K562 (cell line): Measurements from ENCODE around the gene KMT2E. TPM values are rescaled to one million over a fixed set of nuclear protein-coding genes. Genes with fewer than 3 reads are reported as not detected.

Experiments
- ARHGAP35 ChIP-seq: fragments of 450-650 bp; IDR thresholded peaks from 2 replicates; pipeline ENCODE4 v1.6.1; 2018; ENCODE audit not compliant: partially characterized antibody
- BRF1 ChIP-seq: IDR thresholded peaks from 3 replicates; pipeline ENCODE4 v1.6.1; 2011; ENCODE audit warnings: borderline replicate concordance, mild to moderate bottlenecking; ENCODE audit not compliant: insufficient read length; ENCODE audit errors: extremely low read depth
- NR3C1 ChIP-seq: sonication (generic); formaldehyde crosslinking; IDR thresholded peaks from 2 replicates; pipeline ENCODE4 v1.8.1; 2022; ENCODE audit warnings: missing genetic modification reagents
- SRSF7 ChIP-seq: fragments of 200-400 bp; formaldehyde crosslinking; optimal IDR thresholded peaks from 2 replicates; pipeline ENCODE3; 2017; ENCODE audit warnings: mild to moderate bottlenecking, low read depth, low read length
- TFAM ChIP-seq: fragments of 250-450 bp; sonication (Bioruptor Pico); conservative IDR thresholded peaks from 2 replicates; pipeline ENCODE4 v1.5.0; 2021; ENCODE audit warnings: mild to moderate bottlenecking, moderate library complexity
- ZNF324 ChIP-seq: fragments of 250-450 bp; sonication (Bioruptor Pico); IDR thresholded peaks from 2 replicates; pipeline ENCODE4 v1.4.0; 2020; ENCODE audit warnings: mild to moderate bottlenecking
- polyA plus RNA-seq, 8 experiments: library from polyadenylated mRNA; depleted of rRNA in 4 of 8; stranded (reverse) in 5 of 8; unstranded in 3 of 8; fragments of >200 nt; fragmentation: Nextera tagmentation in 2 of 8; fragmentation: Illumina TruSeq in 1 of 8; extraction: Ambion mirVana in 2 of 8; extraction: Trizol in 1 of 8; gene quantifications; 2 replicates each; pipeline versions ENCODE4 v1.2.1 to v1.2.3, GENCODE V29; 2011 to 2014; ENCODE audit warnings: inconsistent platforms in 1 of 8, missing spikeins in 1 of 8
- total RNA-seq, 7 experiments: library from RNA; depleted of rRNA in 6 of 7; stranded (reverse); fragments of >200 nt in 6 of 7; fragmentation: Illumina TruSeq in 2 of 7; extraction: Trizol in 2 of 7; gene quantifications; 2 replicates each; pipeline versions ENCODE4 v1.2.1 to v1.2.3, GENCODE V29; 2011 to 2021; ENCODE audit warnings: low replicate concordance in 1 of 7
- TF ChIP-seq, protein P1 (sequence below): sonication (generic); formaldehyde crosslinking; IDR thresholded peaks from 2 replicates; pipeline ENCODE4 v1.8.1; 2023; ENCODE audit warnings: missing genetic modification reagents, mild to moderate bottlenecking, borderline replicate concordance
- TF ChIP-seq, protein P2 (sequence below): fragments of 250-450 bp; sonication (Bioruptor Pico); IDR thresholded peaks from 2 replicates; pipeline ENCODE4 v1.5.0; 2021; ENCODE audit warnings: mild to moderate bottlenecking, borderline replicate concordance
- TF ChIP-seq, protein P3 (sequence below), 2 experiments: fragments of 450-650 bp; IDR thresholded peaks; 2 replicates each; pipeline ENCODE4 v1.6.1; 2018; ENCODE audit warnings: mild to moderate bottlenecking in 2 of 2, low read depth in 1 of 2; ENCODE audit not compliant: partially characterized antibody in 2 of 2
- TF ChIP-seq, protein P4 (sequence below), 2 experiments: fragments of 450-650 bp in 1 of 2; sonication (generic) in 1 of 2; formaldehyde crosslinking; conservative IDR thresholded peaks; 2 replicates each; pipeline versions ENCODE4 v1.4.0 to v1.8.1; 2020 to 2022; ENCODE audit warnings: mild to moderate bottlenecking in 1 of 2, missing genetic modification reagents in 1 of 2
- TF ChIP-seq, protein P5 (sequence below): fragments of 250-450 bp; sonication (Bioruptor Pico); IDR thresholded peaks from 2 replicates; pipeline ENCODE4 v1.4.0; 2020; ENCODE audit warnings: mild to moderate bottlenecking

KMT2E gene
- total and polyA plus RNA-seq, 9 of the 15 experiments (the other 6 are each of a cell fraction or from before 2014, with no cell fraction given), result 8.9 to 55.3 (median 38.1) TPM

DNA sequence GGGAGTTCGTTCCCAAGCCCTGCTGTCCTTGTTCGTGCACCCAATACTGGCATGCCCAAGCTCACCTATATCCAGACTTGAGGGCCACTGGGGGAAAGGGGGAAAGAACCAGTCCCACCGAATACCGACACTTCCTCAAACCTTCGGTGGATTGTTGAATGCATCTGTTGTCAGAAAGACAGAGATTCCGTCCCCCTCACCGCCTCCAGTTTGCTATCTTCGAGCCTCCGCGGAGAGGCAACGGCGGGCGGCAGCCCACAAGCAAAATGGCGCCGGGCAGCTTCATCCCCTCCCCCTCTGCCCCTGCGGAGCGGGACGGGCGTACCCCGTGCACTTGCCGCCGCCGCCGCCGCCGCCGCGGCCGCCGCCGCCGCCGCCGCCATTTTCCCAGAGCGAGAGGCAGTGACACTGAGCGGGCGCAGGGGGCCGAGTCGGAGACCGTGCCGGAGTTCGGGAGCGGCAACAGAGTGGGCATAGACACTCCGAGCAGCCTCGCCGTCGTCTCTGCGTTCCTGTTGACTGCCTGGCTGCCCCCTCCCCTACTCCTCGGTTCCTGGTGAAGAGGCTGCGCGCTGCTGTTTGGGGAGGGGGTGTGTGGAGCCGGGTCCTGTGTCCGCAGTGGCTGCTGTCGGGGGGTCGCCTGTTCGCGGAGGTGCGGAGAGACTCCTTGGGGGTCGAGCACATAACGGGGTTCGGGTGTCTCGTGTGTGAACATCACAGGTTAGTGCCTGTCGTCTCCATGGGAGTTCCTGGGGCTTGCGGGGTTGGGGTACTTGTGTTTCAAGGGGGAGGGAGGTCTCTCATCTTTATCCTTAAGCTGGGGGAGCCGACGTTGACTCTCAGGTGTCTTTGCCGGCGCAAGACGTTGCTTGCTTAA lies at the start of gene KMT2E (continued):
- TF ChIP-seq, protein P1, sequence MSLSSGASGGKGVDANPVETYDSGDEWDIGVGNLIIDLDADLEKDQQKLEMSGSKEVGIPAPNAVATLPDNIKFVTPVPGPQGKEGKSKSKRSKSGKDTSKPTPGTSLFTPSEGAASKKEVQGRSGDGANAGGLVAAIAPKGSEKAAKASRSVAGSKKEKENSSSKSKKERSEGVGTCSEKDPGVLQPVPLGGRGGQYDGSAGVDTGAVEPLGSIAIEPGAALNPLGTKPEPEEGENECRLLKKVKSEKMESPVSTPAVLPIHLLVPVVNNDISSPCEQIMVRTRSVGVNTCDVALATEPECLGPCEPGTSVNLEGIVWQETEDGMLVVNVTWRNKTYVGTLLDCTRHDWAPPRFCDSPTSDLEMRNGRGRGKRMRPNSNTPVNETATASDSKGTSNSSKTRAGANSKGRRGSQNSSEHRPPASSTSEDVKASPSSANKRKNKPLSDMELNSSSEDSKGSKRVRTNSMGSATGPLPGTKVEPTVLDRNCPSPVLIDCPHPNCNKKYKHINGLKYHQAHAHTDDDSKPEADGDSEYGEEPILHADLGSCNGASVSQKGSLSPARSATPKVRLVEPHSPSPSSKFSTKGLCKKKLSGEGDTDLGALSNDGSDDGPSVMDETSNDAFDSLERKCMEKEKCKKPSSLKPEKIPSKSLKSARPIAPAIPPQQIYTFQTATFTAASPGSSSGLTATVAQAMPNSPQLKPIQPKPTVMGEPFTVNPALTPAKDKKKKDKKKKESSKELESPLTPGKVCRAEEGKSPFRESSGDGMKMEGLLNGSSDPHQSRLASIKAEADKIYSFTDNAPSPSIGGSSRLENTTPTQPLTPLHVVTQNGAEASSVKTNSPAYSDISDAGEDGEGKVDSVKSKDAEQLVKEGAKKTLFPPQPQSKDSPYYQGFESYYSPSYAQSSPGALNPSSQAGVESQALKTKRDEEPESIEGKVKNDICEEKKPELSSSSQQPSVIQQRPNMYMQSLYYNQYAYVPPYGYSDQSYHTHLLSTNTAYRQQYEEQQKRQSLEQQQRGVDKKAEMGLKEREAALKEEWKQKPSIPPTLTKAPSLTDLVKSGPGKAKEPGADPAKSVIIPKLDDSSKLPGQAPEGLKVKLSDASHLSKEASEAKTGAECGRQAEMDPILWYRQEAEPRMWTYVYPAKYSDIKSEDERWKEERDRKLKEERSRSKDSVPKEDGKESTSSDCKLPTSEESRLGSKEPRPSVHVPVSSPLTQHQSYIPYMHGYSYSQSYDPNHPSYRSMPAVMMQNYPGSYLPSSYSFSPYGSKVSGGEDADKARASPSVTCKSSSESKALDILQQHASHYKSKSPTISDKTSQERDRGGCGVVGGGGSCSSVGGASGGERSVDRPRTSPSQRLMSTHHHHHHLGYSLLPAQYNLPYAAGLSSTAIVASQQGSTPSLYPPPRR (CRISPR knock-in tag), result peak; percentile 81; the same call in 1 of the 2 replicates
- TF ChIP-seq SRSF7 (no peak), BRF1 (no peak), TFAM (CRISPR knock-in tag) (no peak), NR3C1 (CRISPR knock-in tag) (no peak), ZNF324 (CRISPR knock-in tag) (peak; percentile 34; the same call in 1 of the 2 replicates), ARHGAP35 (no peak)
- TF ChIP-seq, protein P2, sequence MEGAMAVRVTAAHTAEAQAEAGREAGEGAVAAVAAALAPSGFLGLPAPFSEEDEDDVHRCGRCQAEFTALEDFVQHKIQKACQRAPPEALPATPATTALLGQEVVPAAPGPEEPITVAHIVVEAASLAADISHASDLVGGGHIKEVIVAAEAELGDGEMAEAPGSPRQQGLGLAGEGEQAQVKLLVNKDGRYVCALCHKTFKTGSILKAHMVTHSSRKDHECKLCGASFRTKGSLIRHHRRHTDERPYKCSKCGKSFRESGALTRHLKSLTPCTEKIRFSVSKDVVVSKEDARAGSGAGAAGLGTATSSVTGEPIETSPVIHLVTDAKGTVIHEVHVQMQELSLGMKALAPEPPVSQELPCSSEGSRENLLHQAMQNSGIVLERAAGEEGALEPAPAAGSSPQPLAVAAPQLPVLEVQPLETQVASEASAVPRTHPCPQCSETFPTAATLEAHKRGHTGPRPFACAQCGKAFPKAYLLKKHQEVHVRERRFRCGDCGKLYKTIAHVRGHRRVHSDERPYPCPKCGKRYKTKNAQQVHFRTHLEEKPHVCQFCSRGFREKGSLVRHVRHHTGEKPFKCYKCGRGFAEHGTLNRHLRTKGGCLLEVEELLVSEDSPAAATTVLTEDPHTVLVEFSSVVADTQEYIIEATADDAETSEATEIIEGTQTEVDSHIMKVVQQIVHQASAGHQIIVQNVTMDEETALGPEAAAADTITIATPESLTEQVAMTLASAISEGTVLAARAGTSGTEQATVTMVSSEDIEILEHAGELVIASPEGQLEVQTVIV (CRISPR knock-in tag), result peak; percentile 78; the same call in 1 of the 2 replicates
- TF ChIP-seq, protein P3, sequence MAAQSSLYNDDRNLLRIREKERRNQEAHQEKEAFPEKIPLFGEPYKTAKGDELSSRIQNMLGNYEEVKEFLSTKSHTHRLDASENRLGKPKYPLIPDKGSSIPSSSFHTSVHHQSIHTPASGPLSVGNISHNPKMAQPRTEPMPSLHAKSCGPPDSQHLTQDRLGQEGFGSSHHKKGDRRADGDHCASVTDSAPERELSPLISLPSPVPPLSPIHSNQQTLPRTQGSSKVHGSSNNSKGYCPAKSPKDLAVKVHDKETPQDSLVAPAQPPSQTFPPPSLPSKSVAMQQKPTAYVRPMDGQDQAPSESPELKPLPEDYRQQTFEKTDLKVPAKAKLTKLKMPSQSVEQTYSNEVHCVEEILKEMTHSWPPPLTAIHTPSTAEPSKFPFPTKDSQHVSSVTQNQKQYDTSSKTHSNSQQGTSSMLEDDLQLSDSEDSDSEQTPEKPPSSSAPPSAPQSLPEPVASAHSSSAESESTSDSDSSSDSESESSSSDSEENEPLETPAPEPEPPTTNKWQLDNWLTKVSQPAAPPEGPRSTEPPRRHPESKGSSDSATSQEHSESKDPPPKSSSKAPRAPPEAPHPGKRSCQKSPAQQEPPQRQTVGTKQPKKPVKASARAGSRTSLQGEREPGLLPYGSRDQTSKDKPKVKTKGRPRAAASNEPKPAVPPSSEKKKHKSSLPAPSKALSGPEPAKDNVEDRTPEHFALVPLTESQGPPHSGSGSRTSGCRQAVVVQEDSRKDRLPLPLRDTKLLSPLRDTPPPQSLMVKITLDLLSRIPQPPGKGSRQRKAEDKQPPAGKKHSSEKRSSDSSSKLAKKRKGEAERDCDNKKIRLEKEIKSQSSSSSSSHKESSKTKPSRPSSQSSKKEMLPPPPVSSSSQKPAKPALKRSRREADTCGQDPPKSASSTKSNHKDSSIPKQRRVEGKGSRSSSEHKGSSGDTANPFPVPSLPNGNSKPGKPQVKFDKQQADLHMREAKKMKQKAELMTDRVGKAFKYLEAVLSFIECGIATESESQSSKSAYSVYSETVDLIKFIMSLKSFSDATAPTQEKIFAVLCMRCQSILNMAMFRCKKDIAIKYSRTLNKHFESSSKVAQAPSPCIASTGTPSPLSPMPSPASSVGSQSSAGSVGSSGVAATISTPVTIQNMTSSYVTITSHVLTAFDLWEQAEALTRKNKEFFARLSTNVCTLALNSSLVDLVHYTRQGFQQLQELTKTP (IDR thresholded peaks at IDR 0.05; ENCODE audit: low read depth in 1 of 2, partially characterized antibody in 2 of 2), result peak in 1 of 2 experiments; percentile 17
- TF ChIP-seq, protein P4, sequence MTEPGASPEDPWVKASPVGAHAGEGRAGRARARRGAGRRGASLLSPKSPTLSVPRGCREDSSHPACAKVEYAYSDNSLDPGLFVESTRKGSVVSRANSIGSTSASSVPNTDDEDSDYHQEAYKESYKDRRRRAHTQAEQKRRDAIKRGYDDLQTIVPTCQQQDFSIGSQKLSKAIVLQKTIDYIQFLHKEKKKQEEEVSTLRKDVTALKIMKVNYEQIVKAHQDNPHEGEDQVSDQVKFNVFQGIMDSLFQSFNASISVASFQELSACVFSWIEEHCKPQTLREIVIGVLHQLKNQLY (CRISPR knock-in tag; conservative IDR thresholded peaks at IDR 0.05), result peak; percentile 85 to 87; a peak in 1 of 4 replicates
- TF ChIP-seq, protein P5, sequence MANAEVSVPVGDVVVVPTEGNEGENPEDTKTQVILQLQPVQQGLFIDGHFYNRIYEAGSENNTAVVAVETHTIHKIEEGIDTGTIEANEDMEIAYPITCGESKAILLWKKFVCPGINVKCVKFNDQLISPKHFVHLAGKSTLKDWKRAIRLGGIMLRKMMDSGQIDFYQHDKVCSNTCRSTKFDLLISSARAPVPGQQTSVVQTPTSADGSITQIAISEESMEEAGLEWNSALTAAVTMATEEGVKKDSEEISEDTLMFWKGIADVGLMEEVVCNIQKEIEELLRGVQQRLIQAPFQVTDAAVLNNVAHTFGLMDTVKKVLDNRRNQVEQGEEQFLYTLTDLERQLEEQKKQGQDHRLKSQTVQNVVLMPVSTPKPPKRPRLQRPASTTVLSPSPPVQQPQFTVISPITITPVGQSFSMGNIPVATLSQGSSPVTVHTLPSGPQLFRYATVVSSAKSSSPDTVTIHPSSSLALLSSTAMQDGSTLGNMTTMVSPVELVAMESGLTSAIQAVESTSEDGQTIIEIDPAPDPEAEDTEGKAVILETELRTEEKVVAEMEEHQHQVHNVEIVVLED (CRISPR knock-in tag), result peak; percentile 90
